HG03159 (cell line): ENCODE data around the gene MYRF.

Experiments used
- ATAC-seq: cut with Tn5 transposase; IDR thresholded peaks from one replicate; pipeline ENCODE4 v1.9.1; 2021; ENCODE audit warnings: mild to moderate bottlenecking, moderate library complexity; ENCODE audit not compliant: unreplicated experiment

MYRF gene

GRCh38 chr11:61738776-61739175 lies 13.7 kb upstream of the MYRF start:
- ATAC-seq = no peak

GRCh38 chr11:61739413-61739812 lies 13.0 kb upstream of the MYRF start:
- ATAC-seq = no peak

GRCh38 chr11:61739966-61740365 lies 12.5 kb upstream of the MYRF start:
- ATAC-seq = no peak

GRCh38 chr11:61742391-61742790 lies 10.0 kb upstream of the MYRF start:
- no peak for ATAC-seq

DNA sequence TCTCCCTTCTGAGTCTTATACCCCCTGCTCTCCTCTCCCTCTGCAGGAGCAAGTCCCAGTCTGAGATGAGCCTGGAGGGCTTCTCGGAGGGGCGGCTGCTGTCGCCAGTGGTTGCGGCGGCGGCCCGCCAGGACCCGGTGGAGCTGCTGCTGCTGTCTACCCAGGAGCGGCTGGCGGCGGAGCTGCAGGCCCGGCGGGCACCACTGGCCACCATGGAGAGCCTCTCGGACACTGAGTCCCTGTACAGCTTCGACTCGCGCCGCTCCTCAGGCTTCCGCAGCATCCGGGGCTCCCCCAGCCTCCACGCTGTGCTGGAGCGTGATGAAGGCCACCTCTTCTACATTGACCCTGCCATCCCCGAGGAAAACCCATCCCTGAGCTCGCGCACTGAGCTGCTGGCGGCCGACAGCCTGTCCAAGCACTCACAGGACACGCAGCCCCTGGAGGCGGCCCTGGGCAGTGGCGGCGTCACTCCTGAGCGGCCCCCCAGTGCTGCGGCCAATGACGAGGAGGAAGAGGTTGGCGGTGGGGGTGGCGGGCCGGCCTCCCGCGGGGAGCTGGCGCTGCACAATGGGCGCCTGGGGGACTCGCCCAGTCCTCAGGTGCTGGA lies 8.8 kb upstream of the MYRF start:
- no peak for ATAC-seq

DNA sequence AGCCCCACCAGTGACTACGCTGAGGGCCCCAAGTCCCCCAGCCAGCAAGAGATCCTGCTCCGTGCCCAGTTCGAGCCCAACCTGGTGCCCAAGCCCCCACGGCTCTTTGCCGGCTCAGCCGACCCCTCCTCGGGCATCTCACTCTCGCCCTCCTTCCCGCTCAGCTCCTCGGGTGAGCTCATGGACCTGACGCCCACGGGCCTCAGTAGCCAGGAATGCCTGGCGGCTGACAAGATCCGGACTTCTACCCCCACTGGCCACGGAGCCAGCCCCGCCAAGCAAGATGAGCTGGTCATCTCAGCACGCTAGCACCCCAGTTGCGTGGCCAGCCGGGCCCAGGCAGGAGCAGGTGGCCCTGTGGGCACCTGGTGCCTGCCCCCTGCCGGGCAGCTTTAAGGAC lies 8.3 kb upstream of the MYRF start:
- ATAC-seq = no peak

GRCh38 chr11:61744609-61745156 lies 7.8 kb upstream of the MYRF start:
- ATAC-seq = no peak

DNA sequence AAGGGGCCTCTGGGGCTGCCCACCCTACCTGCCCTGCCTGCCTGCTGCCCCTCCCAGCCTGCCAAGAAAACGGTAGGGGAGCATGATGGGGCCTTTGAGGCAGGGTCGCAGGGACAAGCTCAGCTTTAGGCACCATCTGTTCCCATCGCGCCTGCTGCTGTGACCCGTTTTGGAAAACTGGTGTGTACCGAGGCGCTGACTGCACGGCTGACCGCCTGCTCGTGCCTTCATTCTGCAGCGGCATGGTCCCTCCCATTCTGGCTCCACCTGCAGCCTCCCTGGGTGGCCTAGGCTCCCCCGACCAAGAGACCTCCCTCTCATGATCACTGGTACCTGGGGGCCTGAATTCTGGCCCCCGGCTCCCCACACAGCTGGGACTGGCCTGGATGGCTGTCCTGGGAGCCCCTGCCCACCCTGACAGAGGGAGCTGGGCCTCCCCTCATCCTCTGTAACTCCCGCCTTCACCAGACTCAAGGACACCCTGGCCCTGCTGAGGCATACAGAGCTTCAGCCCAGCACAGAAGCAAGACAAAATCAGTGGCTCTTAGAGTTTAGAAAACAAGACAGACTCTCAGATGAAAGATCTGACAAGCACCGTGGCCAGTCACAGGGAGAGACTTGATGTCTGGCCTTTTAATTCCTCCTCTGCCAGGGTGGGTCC lies 6.5 kb upstream of the MYRF start:
- no peak for ATAC-seq

DNA sequence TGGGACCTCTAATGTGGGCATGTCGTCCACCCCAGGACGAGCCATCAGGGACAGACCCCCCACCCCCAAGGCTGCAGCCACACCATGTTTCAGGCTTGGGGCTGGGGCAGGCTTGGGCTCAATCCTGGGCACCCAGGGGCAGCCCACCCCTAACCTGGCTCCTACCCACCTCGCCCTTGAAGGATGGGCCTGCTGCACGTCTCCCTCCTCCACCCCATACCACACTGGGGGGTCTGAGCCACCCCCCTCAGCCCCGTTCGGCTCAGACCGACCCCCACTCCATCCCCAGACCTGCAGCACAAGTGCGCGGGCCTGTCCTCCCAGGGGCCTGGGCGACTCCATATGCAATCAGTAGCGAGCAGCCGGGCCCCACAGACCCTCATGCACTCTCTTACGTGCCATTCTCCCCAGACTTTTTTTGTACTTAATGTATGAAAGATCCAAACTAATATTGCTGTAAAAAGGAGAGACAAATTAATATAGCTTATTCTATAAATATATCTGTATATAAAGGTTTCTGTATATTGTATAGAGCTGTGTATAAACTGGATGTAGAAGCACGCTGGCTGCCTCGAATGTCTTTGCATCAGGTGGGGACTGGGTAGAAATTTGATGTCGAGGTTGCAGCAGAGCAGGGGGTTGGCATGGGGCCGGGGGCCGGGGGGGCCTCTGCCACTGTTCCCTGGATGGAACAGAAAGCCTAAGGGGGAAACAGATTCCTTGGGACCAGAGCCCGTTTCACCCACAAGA lies 5.8 kb upstream of the MYRF start:
- ATAC-seq = no peak

DNA sequence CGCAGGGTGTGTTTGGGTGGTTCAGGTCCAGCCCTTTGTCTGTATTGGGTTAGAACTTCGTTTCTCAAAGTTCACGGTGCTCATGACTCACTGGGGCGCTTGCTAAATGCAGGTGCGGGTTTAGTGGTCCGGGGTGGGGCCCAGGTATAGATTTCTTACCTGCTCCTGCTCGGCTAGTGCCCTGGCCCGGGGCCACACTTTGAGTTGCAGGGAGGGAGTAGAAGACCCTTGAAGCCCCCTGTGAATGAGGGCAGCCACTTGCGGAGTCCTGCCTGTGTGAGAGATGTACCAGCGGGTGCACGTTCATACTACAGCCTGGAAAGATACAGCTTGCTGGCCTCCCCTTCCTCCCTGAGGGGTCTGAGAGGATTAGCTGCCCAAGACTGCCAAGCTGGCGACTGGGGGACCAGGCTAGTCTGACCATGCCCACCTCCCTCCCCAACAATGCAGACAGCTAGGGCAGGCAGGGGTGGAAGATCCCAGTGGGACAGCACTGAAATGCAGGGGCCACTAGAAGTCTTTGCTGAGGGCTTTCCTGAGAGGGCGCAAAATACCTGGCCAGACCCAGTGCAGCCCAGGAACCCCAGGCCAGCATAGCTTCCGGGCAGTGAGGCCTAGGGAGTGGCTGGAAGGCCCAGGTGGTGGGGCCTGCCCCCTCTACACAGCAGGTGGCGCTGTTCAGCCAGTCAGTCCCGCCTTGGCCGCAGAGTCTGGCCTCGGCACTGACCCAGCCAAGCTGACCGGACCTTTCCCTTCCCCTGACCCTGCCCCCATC lies 5.1 kb upstream of the MYRF start:
- no peak for ATAC-seq

GRCh38 chr11:61747967-61748285 lies 4.5 kb upstream of the MYRF start:
- ATAC-seq = no peak

DNA sequence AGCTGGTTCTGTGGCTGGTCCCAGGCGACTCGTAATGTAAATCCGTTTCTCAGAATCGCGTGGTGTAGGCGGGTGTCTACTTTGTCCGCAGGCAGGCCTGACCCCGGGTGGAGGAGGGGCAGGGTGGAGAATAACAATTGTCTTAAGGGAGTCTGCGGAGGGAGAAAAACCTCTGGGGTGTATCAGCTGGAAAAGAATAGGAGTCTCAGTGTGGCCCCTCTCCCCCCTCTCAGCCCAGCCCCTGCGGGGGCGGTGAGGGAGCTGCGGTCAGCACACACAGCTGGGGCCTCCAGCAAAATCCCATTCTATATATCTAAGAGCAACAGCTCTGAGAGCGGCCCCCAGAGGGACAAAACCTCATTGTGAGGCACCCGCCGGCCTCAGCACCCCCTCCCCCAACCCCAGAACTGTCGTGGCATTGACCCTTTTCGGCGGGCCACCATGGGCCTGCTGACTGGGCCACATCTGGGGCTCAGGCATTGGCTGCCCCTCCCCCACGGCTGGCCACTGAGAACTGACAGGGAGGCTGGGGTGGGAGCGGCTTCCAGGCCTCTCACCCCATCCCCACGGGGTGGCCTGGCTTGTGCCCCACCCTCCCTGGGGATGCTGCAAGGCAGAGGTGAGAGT lies 2.7 kb upstream of the MYRF start:
- no peak for ATAC-seq

DNA sequence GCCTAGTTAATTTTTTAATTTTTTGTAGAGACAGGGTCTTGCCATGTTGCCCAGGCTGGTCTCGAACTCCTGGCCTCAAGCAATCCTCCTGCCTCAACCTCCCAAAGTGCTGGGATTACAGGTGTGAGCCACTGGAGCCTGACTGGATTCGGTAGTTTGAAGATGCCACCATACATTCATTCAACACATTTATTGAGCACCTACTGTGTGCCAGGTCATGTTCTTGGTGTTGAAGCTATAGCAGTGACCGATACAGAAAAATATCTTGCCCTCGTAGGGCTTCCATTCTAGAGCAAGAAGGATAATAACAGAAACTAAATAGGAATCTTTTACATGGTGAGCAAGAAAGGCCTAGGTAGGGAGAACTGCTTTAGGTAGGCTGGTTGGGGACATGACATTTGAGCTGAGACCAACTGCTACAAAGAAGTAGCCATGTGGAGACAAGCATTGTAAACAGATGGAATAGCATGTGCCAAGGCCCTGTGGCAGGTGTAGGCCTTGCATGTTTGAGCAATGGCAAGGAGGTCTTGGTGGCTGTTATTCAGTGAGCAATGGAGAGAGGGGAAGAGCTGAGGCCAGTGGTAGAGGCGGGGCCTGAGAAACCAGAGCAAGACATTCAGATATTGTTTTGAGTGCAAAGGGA lies 1.7 kb upstream of the MYRF start:
- no peak for ATAC-seq

GRCh38 chr11:61751384-61751783 lies 1.1 kb upstream of the MYRF start:
- no peak for ATAC-seq

- ATAC-seq = no peak
These were observed 587 bp downstream of the MYRF start for GRCh38 chr11:61752925-61753521.

DNA sequence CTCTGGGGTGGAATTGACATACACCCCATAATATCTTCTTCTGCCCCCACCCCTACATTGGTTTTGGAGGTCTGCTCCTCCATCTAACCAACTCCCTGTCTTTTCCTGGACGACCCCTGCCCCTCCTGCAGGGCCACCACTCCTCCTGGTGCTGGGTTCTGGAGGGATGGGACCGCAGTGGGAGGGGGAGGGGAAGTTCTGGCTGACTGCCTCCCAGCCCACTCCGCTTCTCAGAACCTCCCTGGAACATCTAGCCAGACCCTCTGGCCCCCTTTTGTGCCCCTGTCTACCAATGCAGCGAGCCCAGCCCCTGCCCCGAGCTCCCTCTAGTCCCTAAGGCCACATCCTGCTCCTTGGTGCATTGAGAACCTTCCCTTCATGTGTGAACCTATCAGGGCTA lies 1.2 kb downstream of the MYRF start:
- ATAC-seq = no peak

DNA sequence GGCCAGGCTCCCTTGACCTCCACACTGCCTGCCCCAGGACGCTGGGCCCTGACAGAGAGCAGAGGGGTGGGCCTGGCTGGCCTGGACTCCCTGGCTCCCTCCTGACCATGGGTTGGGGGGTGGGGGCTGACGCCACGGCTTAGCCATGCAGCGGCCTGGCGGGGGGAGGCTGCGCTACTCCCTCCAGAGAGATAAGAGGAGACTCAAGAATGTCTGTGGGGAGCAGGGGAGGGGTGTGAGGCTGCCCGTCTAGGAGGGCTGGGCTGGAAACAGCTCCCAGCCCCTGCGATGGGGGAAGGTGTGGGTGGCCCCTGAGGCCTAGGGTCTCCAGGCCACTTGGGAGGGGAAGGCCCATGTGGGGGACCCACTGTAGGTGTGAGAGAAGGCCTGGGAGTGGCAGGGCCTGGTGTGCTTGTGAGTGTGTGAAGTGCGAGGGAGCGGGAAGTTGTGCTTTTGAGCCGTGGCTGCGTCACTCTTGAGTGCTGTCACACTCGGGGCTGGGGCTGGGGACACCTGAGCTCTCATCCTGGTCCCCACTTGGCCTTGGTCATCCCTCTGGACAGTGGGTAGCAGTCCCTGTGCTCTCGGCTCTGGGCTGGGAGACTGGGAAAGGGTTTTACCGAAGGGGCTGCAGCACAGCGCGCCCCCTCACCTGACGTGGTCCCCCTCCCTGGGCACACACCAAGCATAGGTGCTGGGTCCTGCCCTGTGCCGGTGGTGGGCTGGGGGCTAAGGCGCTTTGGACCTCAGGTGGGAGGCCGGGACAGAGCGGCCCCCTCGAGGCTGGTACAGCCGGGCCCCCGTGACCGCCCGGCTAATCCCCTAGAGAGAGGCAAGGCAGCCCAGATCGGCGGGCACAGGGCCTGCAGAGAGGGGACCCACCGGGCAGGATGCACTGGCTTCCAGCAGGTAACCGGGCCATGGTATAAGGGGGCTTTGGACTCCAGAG lies 2.4 kb downstream of the MYRF start:
- no peak for ATAC-seq

GRCh38 chr11:61756147-61756451 lies 3.7 kb downstream of the MYRF start:
- no peak for ATAC-seq
